HL-60 (cell line): ENCODE measurements around the gene DCLRE1B.
A peak's percentile ranks its signal among the peaks of the same experiment; 100 is the strongest.

Experiments used
- DNase-seq, 2 experiments: peaks; one replicate each; pipeline ENCODE4 v3.0.0-alpha.2; 2010 to 2020; ENCODE audit warnings: low read depth in 1 of 2, low spot score in 1 of 2
- H3K27ac ChIP-seq: fragments of 250-450 bp; sonication (Bioruptor Pico); replicated peaks from 2 replicates; pipeline ENCODE4 v1.5.1; 2020; ENCODE audit warnings: mild to moderate bottlenecking, moderate library complexity
- H3K27me3 ChIP-seq: fragments of 250-450 bp; sonication (Bioruptor Pico); 2 replicates; pipeline ENCODE4 v1.5.1; 2021; ENCODE audit warnings: mild to moderate bottlenecking, moderate library complexity; ENCODE audit not compliant: insufficient read depth, poor library complexity, severe bottlenecking
- H3K4me3 ChIP-seq: replicated peaks from 2 replicates; pipeline ENCODE4 v1.5.1; 2011; ENCODE audit warnings: mild to moderate bottlenecking, control low read depth, low read length; ENCODE audit not compliant: insufficient read depth
- GABPA ChIP-seq: IDR thresholded peaks from 2 replicates; pipeline ENCODE4 v1.6.1; 2012; ENCODE audit warnings: low read depth
- POLR2AphosphoS5 ChIP-seq: IDR thresholded peaks from 2 replicates; pipeline ENCODE4 v1.6.1; 2012; ENCODE audit warnings: low read depth
- SPI1 ChIP-seq: IDR thresholded peaks from 2 replicates; pipeline ENCODE4 v1.6.1; 2012; ENCODE audit warnings: low read depth, mild to moderate bottlenecking, borderline replicate concordance
- TF ChIP-seq, protein P1 (sequence below): IDR thresholded peaks from 2 replicates; pipeline ENCODE4 v1.6.1; 2012; ENCODE audit warnings: low read depth; ENCODE audit not compliant: insufficient replicate concordance
- TF ChIP-seq, protein P2 (sequence below): IDR thresholded peaks from one replicate; pipeline ENCODE4 v1.5.1; 2011; ENCODE audit warnings: low read length, control low read depth, inconsistent platforms; ENCODE audit not compliant: insufficient read depth

The DCLRE1B gene

DNA sequence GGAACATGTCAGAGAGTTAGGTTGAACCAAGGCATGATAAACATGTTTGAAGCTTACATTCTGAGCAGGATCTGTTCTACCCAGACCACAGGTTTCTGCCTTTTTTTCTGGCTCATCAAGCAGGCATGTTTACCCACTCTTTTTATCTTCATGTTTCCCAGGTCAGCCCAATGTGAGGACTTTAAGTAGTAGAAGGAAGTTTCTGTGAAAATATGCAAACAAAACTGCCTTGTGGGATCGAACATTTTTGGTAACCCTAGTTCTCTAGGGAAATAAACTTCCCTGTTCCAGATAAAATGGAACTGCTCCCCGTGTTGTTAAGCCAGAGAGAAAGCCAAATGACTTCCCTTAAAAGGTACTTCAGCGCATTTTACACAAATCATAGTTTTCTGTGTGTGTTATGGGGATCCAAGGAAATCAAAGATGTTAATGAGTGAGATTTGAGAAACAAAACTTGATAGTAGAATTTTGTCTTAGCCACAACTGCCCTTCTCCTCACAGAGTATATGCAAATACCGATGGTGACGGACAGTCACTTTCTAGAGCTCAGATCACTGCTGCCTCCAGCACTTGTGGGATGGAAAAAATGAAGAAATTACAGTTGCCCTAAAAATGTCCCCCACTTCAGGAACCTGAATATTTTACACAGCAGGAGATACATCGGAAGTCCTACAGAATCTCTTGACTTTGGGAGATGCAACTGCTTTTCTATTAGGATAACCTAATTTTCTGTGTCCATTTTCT, 23.2 kb downstream of the DCLRE1B start:
- Histone ChIP-seq H3K27ac (peak overlapping the region; percentile 99), H3K4me3 (peak overlapping the region; percentile 77), H3K27me3 (no peaks in the 10 kb centered on the region)
- peak; percentile 46; the same call in 1 of the 2 replicates for TF ChIP-seq SPI1
- TF ChIP-seq, protein P1, sequence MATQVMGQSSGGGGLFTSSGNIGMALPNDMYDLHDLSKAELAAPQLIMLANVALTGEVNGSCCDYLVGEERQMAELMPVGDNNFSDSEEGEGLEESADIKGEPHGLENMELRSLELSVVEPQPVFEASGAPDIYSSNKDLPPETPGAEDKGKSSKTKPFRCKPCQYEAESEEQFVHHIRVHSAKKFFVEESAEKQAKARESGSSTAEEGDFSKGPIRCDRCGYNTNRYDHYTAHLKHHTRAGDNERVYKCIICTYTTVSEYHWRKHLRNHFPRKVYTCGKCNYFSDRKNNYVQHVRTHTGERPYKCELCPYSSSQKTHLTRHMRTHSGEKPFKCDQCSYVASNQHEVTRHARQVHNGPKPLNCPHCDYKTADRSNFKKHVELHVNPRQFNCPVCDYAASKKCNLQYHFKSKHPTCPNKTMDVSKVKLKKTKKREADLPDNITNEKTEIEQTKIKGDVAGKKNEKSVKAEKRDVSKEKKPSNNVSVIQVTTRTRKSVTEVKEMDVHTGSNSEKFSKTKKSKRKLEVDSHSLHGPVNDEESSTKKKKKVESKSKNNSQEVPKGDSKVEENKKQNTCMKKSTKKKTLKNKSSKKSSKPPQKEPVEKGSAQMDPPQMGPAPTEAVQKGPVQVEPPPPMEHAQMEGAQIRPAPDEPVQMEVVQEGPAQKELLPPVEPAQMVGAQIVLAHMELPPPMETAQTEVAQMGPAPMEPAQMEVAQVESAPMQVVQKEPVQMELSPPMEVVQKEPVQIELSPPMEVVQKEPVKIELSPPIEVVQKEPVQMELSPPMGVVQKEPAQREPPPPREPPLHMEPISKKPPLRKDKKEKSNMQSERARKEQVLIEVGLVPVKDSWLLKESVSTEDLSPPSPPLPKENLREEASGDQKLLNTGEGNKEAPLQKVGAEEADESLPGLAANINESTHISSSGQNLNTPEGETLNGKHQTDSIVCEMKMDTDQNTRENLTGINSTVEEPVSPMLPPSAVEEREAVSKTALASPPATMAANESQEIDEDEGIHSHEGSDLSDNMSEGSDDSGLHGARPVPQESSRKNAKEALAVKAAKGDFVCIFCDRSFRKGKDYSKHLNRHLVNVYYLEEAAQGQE = no peak
- TF ChIP-seq GABPA = no peak
- TF ChIP-seq, protein P2, sequence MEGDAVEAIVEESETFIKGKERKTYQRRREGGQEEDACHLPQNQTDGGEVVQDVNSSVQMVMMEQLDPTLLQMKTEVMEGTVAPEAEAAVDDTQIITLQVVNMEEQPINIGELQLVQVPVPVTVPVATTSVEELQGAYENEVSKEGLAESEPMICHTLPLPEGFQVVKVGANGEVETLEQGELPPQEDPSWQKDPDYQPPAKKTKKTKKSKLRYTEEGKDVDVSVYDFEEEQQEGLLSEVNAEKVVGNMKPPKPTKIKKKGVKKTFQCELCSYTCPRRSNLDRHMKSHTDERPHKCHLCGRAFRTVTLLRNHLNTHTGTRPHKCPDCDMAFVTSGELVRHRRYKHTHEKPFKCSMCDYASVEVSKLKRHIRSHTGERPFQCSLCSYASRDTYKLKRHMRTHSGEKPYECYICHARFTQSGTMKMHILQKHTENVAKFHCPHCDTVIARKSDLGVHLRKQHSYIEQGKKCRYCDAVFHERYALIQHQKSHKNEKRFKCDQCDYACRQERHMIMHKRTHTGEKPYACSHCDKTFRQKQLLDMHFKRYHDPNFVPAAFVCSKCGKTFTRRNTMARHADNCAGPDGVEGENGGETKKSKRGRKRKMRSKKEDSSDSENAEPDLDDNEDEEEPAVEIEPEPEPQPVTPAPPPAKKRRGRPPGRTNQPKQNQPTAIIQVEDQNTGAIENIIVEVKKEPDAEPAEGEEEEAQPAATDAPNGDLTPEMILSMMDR = no peak
- no peak for DNase-seq

DNA sequence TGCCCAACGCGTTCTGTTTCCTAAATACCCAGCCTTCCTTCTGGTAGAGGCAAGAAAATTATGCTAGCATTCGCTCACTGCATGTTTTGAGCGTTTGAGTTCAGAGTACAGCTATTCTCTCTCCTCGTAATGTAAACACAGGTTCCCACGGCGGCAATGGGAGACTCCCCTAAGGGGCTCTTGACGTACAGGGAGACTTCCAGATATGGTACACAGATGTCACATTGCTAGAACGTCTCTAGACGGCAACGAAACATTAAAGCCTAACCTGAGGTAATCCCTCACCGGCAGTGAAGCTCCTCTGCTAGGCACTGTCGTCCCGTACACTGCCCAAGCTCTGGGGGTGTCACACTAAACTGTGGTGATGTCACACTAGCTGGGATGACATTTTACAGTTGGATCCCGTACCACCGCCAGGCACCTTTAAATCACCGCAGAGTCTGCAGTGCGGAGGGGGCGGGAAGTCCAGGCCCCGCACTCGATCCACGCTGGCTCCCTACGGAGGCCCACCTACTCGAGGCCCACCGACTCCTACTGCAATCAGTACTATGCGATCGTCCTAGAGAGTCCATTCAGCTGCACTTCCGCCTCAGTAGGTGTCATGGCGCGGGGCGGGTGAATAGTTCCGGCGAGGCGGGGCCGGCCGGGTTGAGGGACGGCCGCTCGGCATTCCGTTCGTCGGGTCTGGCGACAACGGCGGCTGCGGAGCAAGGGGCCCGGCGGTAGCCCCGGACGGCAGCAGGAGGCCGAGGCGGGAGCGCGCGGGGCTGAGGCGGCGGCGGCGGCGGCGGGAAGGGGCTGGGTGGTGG, 24.0 kb downstream of the DCLRE1B start, which contains the start of gene HIPK1:
Gene HIPK1, plus strand, starts transcription at position 384 of the 809 bp plus-strand sequence.
- Histone ChIP-seq H3K27me3 (no peaks in the 10 kb centered on the region), H3K27ac (peak within 1 kb of the TSS; percentile 99), H3K4me3 (peak within 1 kb of the TSS; percentile 77)
- TF ChIP-seq, protein P2 = no peak
- TF ChIP-seq SPI1 (peak; percentile 69; the same call in 1 of the 2 replicates), POLR2AphosphoS5 (peak; percentile 83), GABPA (peak; percentile 66)
- TF ChIP-seq, protein P1 = peak; percentile 23
- peak; percentile 66 to 92 for DNase-seq

DNA sequence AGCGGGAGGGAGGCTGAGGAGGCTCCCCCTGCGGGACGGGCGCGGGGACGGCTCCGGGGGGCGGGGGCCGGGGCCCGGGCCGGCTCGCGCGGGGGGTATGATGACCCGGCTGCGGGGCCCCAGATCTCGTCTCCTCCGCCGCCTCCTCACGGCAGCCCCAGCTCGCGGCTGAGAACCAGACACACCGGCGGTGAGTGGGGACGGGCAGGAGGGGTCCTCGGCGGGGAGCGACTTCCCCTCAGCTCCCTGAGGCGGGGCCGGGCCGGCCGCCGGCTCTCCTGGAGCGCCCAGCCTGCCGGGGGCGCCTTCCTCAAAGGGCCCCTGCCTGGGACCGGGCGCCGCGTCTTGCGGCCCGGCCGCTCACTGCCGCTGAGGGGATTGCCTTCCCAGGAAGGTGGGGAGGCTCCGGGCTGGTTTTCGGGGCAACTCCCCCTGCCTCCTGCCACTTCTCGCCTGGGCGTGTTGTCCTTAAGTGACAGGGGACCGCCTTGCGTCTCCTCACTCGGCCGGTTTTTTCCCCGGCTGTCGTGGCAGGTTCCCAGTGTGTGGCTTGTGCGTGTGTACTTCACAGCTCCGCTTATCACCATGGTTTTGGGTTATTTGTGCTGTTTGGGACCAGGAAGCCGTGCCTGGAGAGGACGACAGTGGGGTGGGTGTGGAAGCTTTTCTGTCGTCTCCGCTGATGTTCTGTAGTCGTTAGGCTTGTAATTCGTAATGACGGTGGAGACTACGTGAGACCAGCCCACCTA, 24.8 kb downstream of the DCLRE1B start:
- Histone ChIP-seq H3K27me3 (no peaks in the 10 kb centered on the region), H3K4me3 (peak overlapping the region; percentile 77), H3K27ac (peak overlapping the region; percentile 99)
- DNase-seq = peak in 1 of 2 experiments; percentile 43
- TF ChIP-seq POLR2AphosphoS5 (peak; percentile 73; the same call in 1 of the 2 replicates), GABPA (no peak)
